H9 (cell line): ENCODE data around the gene FAM43A. TPM values are rescaled to one million over a fixed set of nuclear protein-coding genes. Genes with fewer than 3 reads are reported as not detected.

Source experiments
- DNase-seq: peaks from one replicate; pipeline ENCODE4 v3.0.0-alpha.2; 2017
- H2AFZ ChIP-seq: one replicate; pipeline ENCODE4 v1.6.1; 2013; ENCODE audit warnings: mild to moderate bottlenecking, low read length, control low read depth, moderate library complexity
- H2AK5ac ChIP-seq: 2 replicates; pipeline ENCODE4 v1.6.1; 2013; ENCODE audit warnings: low read length, control low read depth, mixed read lengths; ENCODE audit not compliant: insufficient read length
- H2BK120ac ChIP-seq: one replicate; pipeline ENCODE4 v1.6.1; 2013; ENCODE audit warnings: low read depth, mild to moderate bottlenecking, low read length, control low read depth, inconsistent platforms; ENCODE audit not compliant: poor library complexity, severe bottlenecking
- H2BK12ac ChIP-seq: 2 replicates; pipeline ENCODE4 v1.6.1; 2013; ENCODE audit warnings: low read length, control low read depth, mixed read lengths, low read depth; ENCODE audit not compliant: insufficient read length
- H2BK15ac ChIP-seq: 2 replicates; pipeline ENCODE4 v1.6.1; 2013; ENCODE audit warnings: low read depth, low read length, control low read depth
- H2BK20ac ChIP-seq: one replicate; pipeline ENCODE4 v1.6.1; 2013; ENCODE audit warnings: low read depth, mild to moderate bottlenecking, low read length, control low read depth, inconsistent platforms; ENCODE audit not compliant: poor library complexity, severe bottlenecking
- H2BK5ac ChIP-seq: 2 replicates; pipeline ENCODE4 v1.6.1; 2013; ENCODE audit warnings: low read length, control low read depth, mixed read lengths; ENCODE audit not compliant: insufficient read length
- H3K14ac ChIP-seq: 2 replicates; pipeline ENCODE4 v1.6.1; 2013; ENCODE audit warnings: low read length, control low read depth; ENCODE audit not compliant: insufficient read depth
- H3K18ac ChIP-seq: 2 replicates; pipeline ENCODE4 v1.6.1; 2013; ENCODE audit warnings: low read depth, mild to moderate bottlenecking, mixed read lengths, low read length, control low read depth; ENCODE audit not compliant: insufficient read length
- H3K23ac ChIP-seq: 2 replicates; pipeline ENCODE4 v1.6.1; 2013; ENCODE audit warnings: low read length, control low read depth, mixed read lengths, low read depth; ENCODE audit not compliant: insufficient read length
- H3K23me2 ChIP-seq: 2 replicates; pipeline ENCODE4 v1.6.1; 2013; ENCODE audit warnings: low read depth, mild to moderate bottlenecking, mixed read lengths, low read length, control low read depth; ENCODE audit not compliant: insufficient read length, poor library complexity, severe bottlenecking
- H3K27ac ChIP-seq: 2 replicates; pipeline ENCODE4 v1.5.1; 2013; ENCODE audit warnings: low read length, control low read depth, mixed read lengths, low read depth; ENCODE audit not compliant: insufficient read length
- H3K27me3 ChIP-seq: 2 replicates; pipeline ENCODE4 v1.6.1; 2013; ENCODE audit warnings: low read length, control low read depth, inconsistent platforms; ENCODE audit not compliant: insufficient read depth
- H3K4ac ChIP-seq: 2 replicates; pipeline ENCODE4 v1.6.1; 2013; ENCODE audit warnings: low read depth, mild to moderate bottlenecking, control low read depth, inconsistent platforms, low read length, moderate library complexity
- H3K4me1 ChIP-seq: 2 replicates; pipeline ENCODE4 v1.6.1; 2013; ENCODE audit warnings: low read length, control low read depth, inconsistent platforms; ENCODE audit not compliant: insufficient read depth
- H3K4me2 ChIP-seq: 2 replicates; pipeline ENCODE4 v1.6.1; 2013; ENCODE audit warnings: low read length, control low read depth, mixed read lengths; ENCODE audit not compliant: insufficient read length, insufficient read depth
- H3K56ac ChIP-seq: 2 replicates; pipeline ENCODE4 v1.6.1; 2013; ENCODE audit warnings: low read depth, mild to moderate bottlenecking, mixed read lengths, low read length, control low read depth; ENCODE audit not compliant: insufficient read length
- H3K79me1 ChIP-seq: 2 replicates; pipeline ENCODE4 v1.6.1; 2013; ENCODE audit warnings: low read depth, mild to moderate bottlenecking, moderate library complexity, low read length, control low read depth, inconsistent platforms; ENCODE audit not compliant: insufficient read depth, poor library complexity, severe bottlenecking
- H3K79me2 ChIP-seq: 2 replicates; pipeline ENCODE4 v1.6.1; 2013; ENCODE audit warnings: low read length, control low read depth, inconsistent platforms; ENCODE audit not compliant: insufficient read depth
- H3K9ac ChIP-seq: 2 replicates; pipeline ENCODE4 v1.6.1; 2013; ENCODE audit warnings: low read length, control low read depth, mixed read lengths; ENCODE audit not compliant: insufficient read length; ENCODE audit errors: extremely low read depth
- H3K9me3 ChIP-seq: one replicate; pipeline ENCODE4 v1.6.1; 2013; ENCODE audit warnings: low read depth, low read length, inconsistent platforms; ENCODE audit not compliant: control insufficient read depth
- H3T11ph ChIP-seq: one replicate; pipeline ENCODE4 v1.6.1; 2013; ENCODE audit warnings: mild to moderate bottlenecking, low read length, control low read depth, inconsistent platforms
- H4K20me1 ChIP-seq: one replicate; pipeline ENCODE4 v1.6.1; 2013; ENCODE audit not compliant: control insufficient read depth, insufficient read length, insufficient read depth
- H4K5ac ChIP-seq: 2 replicates; pipeline ENCODE4 v1.6.1; 2013; ENCODE audit warnings: low read depth, mild to moderate bottlenecking, mixed read lengths, low read length, control low read depth; ENCODE audit not compliant: insufficient read length
- H4K8ac ChIP-seq: replicated peaks from 2 replicates; pipeline ENCODE4 v1.6.1; 2013; ENCODE audit warnings: low read length, control low read depth, mixed read lengths, low read depth; ENCODE audit not compliant: insufficient read length
- H4K91ac ChIP-seq: 2 replicates; pipeline ENCODE4 v1.6.1; 2013; ENCODE audit warnings: low read depth, mild to moderate bottlenecking, moderate library complexity, mixed read lengths, low read length, control low read depth; ENCODE audit not compliant: insufficient read length
- H3K27ac Mint-ChIP-seq, 3 experiments: 2 replicates in 2 of 3; 3 replicates in 1 of 3; pipeline ENCODE4 v1.8.0; 2020 to 2021; ENCODE audit warnings: mixed read lengths in 3 of 3, mild to moderate bottlenecking in 1 of 3, moderate library complexity in 1 of 3
- H3K27me3 Mint-ChIP-seq: 2 replicates; pipeline ENCODE4 v1.8.0; 2021; ENCODE audit warnings: low read depth, mild to moderate bottlenecking, moderate library complexity, mixed read lengths
- H3K36me3 Mint-ChIP-seq, 3 experiments: 2 replicates in 2 of 3; 3 replicates in 1 of 3; pipeline ENCODE4 v1.8.0; 2020 to 2021; ENCODE audit warnings: low read depth in 3 of 3, mixed read lengths in 3 of 3; ENCODE audit not compliant: insufficient read depth in 1 of 3
- H3K4me1 Mint-ChIP-seq, 2 experiments: 2 replicates each; pipeline ENCODE4 v1.8.0; 2020; ENCODE audit warnings: mixed read lengths in 2 of 2
- H3K4me3 Mint-ChIP-seq, 2 experiments: 2 replicates in 1 of 2; 3 replicates in 1 of 2; pipeline ENCODE4 v1.8.0; 2020 to 2021; ENCODE audit warnings: mild to moderate bottlenecking in 2 of 2, mixed read lengths in 2 of 2, moderate library complexity in 1 of 2
- H3K9me3 Mint-ChIP-seq, 2 experiments: 2 replicates in 1 of 2; 3 replicates in 1 of 2; pipeline ENCODE4 v1.8.0; 2020; ENCODE audit warnings: mild to moderate bottlenecking in 2 of 2, mixed read lengths in 2 of 2, moderate library complexity in 1 of 2
- whole genome bisulfite sequencing: extraction: QIAGEN DNeasy Blood & Tissue Kit; methylation state at CpG from one replicate; pipeline ENCODE4 v1.1.7; 2013; ENCODE audit warnings: missing lambda C conversion rate, low lambda C conversion rate, mixed read lengths; ENCODE audit not compliant: insufficient read length; ENCODE audit errors: extremely low coverage; 5-methylcytosine and 5-hydroxymethylcytosine counted together
- total RNA-seq: library from RNA; stranded (reverse); gene quantifications from 2 replicates; pipeline ENCODE4 v1.2.1, GENCODE V29; 2021
- TF ChIP-seq, protein P1 (sequence below): fragments of 200-600 bp; sonication (generic); conservative IDR thresholded peaks from 3 replicates; pipeline ENCODE4 v1.8.0; 2021; ENCODE audit warnings: antibody characterized with exemption, mild to moderate bottlenecking

FAM43A gene
- total RNA-seq, 1 experiment from 2014 or later = 2.7 TPM

DNA sequence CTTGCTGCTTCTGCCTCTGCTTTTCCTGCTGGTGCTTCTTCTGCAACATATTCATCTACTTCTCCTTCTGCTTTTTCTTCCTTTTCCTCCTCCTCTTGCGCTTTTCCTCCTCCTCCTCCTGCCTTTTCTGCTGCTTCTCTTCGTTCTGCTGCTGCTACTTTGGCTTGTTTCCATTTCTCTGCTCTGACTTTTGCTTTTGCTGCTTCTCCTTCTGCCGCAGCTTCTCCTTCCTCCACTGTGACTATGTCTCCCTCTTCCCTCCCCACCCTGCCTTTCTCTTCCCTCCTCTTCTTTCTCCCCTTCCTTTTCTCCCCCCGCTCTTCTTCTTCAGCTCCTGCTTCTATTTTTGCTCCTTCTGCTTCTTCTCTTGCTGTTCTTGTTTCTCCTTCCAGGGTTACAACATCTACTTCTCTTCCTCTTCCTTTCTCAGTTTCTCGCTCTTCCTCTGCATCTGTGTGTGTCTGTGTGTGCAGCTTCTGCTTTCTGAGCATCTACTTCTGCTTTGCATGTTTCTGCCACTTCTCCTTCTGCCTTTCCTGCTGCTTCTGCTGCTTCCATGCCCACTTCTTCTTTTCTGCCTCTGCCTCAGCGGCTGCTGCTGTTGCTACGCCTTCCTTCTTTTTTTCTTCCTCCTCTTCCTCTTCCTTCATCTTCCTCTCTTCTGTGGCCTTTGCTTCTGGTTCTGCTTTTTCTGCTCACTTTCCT, 51.4 kb downstream of the FAM43A start:
- no peak overlapping the region for H3K14ac ChIP-seq
- no peak overlapping the region for H2BK12ac ChIP-seq
- H2BK5ac ChIP-seq = no peak overlapping the region
- no peak overlapping the region for H3K56ac ChIP-seq
- H3K23me2 ChIP-seq = no peaks in the 10 kb centered on the region
- peaks cover 2 to 8% of the 10 kb centered on the region in 2 experiments; a peak in 3 of 5 replicates for H3K9me3 Mint-ChIP-seq
- no peak overlapping the region for H3K23ac ChIP-seq
- no peak overlapping the region for H4K8ac ChIP-seq
- H3K4me3 Mint-ChIP-seq = no peak overlapping the region
- no peaks in the 10 kb centered on the region for H3K9me3 ChIP-seq
- no peak overlapping the region for H3K9ac ChIP-seq
- H3K27ac Mint-ChIP-seq = no peak overlapping the region
- TF ChIP-seq, protein P1, sequence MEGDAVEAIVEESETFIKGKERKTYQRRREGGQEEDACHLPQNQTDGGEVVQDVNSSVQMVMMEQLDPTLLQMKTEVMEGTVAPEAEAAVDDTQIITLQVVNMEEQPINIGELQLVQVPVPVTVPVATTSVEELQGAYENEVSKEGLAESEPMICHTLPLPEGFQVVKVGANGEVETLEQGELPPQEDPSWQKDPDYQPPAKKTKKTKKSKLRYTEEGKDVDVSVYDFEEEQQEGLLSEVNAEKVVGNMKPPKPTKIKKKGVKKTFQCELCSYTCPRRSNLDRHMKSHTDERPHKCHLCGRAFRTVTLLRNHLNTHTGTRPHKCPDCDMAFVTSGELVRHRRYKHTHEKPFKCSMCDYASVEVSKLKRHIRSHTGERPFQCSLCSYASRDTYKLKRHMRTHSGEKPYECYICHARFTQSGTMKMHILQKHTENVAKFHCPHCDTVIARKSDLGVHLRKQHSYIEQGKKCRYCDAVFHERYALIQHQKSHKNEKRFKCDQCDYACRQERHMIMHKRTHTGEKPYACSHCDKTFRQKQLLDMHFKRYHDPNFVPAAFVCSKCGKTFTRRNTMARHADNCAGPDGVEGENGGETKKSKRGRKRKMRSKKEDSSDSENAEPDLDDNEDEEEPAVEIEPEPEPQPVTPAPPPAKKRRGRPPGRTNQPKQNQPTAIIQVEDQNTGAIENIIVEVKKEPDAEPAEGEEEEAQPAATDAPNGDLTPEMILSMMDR = no peak
- H4K91ac ChIP-seq = no peak overlapping the region
- H2BK15ac ChIP-seq = no peak overlapping the region
- H2AK5ac ChIP-seq = no peak overlapping the region
- peaks cover 0 to 2% (median 0%) of the 10 kb centered on the region in 3 experiments; a peak in 1 of 7 replicates for H3K36me3 Mint-ChIP-seq
- H3K4me2 ChIP-seq = no peak overlapping the region
- H3K27me3 ChIP-seq = no peaks in the 10 kb centered on the region
- H2AFZ ChIP-seq = no peak overlapping the region
- DNase-seq = no peak
- H3K18ac ChIP-seq = no peak overlapping the region
- H3K4me1 ChIP-seq = peaks cover 4% of the 10 kb centered on the region; the same call in 1 of the 2 replicates
- H4K5ac ChIP-seq = no peak overlapping the region
- H3K27me3 Mint-ChIP-seq = peaks cover 2% of the 10 kb centered on the region
- peaks cover 14 to 19% of the 10 kb centered on the region in 2 experiments for H3K4me1 Mint-ChIP-seq
- H2BK20ac ChIP-seq = no peak overlapping the region
- H4K20me1 ChIP-seq = no peaks in the 10 kb centered on the region
- no CpG with 5 or more reads among the region's 7 CpGs for WGBS
- no peak overlapping the region for H3T11ph ChIP-seq
- H3K79me2 ChIP-seq = no peaks in the 10 kb centered on the region
- no peak overlapping the region for H3K27ac ChIP-seq
- H3K4ac ChIP-seq = no peak overlapping the region
- H2BK120ac ChIP-seq = no peak overlapping the region
- no peaks in the 10 kb centered on the region for H3K79me1 ChIP-seq

Other genes starting within 250 kb of the FAM43A start
- gene ATP13A3, start 198.9 kb upstream of the FAM43A start, total RNA-seq = 75.8 and 78.5 TPM in 2 replicates
- gene TMEM44, start 52.5 kb upstream of the FAM43A start, total RNA-seq = 16.5 and 19.8 TPM in 2 replicates
- gene LSG1, start 13.7 kb upstream of the FAM43A start, total RNA-seq = 59.9 and 63.3 TPM in 2 replicates